ENCODE measurements around the gene NUDC. TPM values are rescaled to one million over a fixed set of nuclear protein-coding genes. Genes with fewer than 3 reads are reported as not detected.

The NUDC gene
- total and polyA plus RNA-seq, 9 of the 15 experiments (the other 6 are each of a cell fraction or from before 2014, with no cell fraction given): 9.8 to 234 (median 149) TPM

DNA sequence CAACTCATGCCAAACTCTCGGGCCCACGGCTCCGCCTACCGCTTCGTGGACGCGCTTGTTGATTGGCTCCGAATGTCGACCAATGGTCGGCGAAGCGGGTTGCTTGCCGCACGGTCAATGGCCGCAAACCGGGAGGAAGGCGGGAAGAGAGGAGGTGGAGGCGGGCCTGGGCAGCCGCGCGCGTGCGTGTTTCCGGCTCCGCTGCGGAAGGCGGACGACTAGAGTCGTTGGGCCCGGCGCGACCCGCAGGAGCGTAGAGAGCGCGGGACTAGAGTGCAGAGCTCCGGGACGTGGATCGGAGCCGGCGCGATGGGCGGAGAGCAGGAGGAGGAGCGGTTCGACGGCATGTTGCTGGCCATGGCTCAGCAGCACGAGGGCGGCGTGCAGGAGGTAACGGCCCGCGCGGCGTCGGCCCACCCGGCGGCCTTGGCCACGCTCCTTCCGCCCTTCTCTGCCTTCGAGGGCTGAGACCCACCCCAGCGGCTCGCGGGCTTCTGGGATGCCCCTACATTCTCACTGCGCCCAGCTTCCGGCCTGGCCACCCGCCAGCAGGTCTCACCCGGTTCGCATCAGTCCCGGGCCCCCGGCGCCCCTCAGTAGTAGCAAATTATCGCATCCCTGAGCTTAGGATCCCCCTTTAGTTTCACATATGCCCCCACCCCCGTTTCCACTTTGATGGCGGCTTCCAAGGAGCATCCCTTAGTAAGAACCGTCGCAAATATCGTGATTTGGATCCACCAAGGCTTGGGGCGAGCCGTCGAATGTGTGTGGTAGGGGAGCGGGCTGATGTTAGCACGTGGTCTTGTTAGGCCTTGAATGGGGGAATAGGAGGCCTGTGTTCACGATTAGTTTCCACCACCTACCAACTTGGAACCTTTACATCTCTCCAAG, at the start of gene NUDC (continued):
- TF ChIP-seq TOE1 (IDR thresholded peaks at IDR 0.05; ENCODE audit: borderline replicate concordance) (peak; percentile 24; the same call in 1 of the 2 replicates), TOE1 (CRISPR knock-in tag; IDR thresholded peaks at IDR 0.05; ENCODE audit: borderline replicate concordance, low read depth) (no peak; the same call in 1 of the 2 replicates), DIDO1 (tag; IDR thresholded peaks at IDR 0.05; ENCODE audit: low read depth) (no peak), ZNF263 (CRISPR knock-in tag; IDR thresholded peaks at IDR 0.05; ENCODE audit: borderline replicate concordance) (peak; percentile 67), KDM2B (CRISPR knock-in tag; IDR thresholded peaks at IDR 0.05) (0 out of 2 replicates have a peak, but pooled peaks have one; percentile 33), TFAM (CRISPR knock-in tag; conservative IDR thresholded peaks at IDR 0.05) (no peak), PURB (CRISPR knock-in tag; IDR thresholded peaks at IDR 0.05; ENCODE audit: low read depth) (no peak), MTA2 (IDR thresholded peaks at IDR 0.05; ENCODE audit: low read depth) (no peak), YBX1 (IDR thresholded peaks at IDR 0.05) (no peak), ASH1L (IDR thresholded peaks at IDR 0.05; ENCODE audit: borderline replicate concordance, low read depth, partially characterized antibody) (peak; percentile 70), ETV1 (tag; conservative IDR thresholded peaks at IDR 0.05; ENCODE audit: low read depth) (peak; percentile 69), ZNF143 (CRISPR knock-in tag; IDR thresholded peaks at IDR 0.05) (0 out of 2 replicates have a peak, but pooled peaks have one; percentile 43), ZNF282 (CRISPR knock-in tag; IDR thresholded peaks at IDR 0.05) (no peak; the same call in 1 of the 2 replicates), CSDE1 (IDR thresholded peaks at IDR 0.05) (no peak), ZNF507 (tag; conservative IDR thresholded peaks at IDR 0.05) (no peak), HNRNPLL (IDR thresholded peaks at IDR 0.05; ENCODE audit: low read depth, low read length, poor library complexity, severe bottlenecking) (peak; percentile 89), ZNF668 (CRISPR knock-in tag; IDR thresholded peaks at IDR 0.05) (no peak), PCBP2 (IDR thresholded peaks at IDR 0.05; ENCODE audit: low read depth, low read length, poor library complexity, severe bottlenecking) (no peak), BACH1 (tag; IDR thresholded peaks at IDR 0.05) (no peak), BCOR (IDR thresholded peaks at IDR 0.05) (no peak), NCOA1 (IDR thresholded peaks at IDR 0.05; ENCODE audit: low read depth) (no peak), THRAP3 (IDR thresholded peaks at IDR 0.05; ENCODE audit: borderline replicate concordance) (no peak), HNRNPH1 (optimal IDR thresholded peaks at IDR 0.05; ENCODE audit: low read depth, low read length) (no peak), ZNF778 (CRISPR knock-in tag; IDR thresholded peaks at IDR 0.05) (no peak), SMARCA4 (IDR thresholded peaks at IDR 0.05) (no peak), GATAD2A (IDR thresholded peaks at IDR 0.05) (peak; percentile 32; the same call in 1 of the 2 replicates), RBM39 (optimal IDR thresholded peaks at IDR 0.05; ENCODE audit: low read depth, low read length) (no peak)
- TF ChIP-seq, protein P1, sequence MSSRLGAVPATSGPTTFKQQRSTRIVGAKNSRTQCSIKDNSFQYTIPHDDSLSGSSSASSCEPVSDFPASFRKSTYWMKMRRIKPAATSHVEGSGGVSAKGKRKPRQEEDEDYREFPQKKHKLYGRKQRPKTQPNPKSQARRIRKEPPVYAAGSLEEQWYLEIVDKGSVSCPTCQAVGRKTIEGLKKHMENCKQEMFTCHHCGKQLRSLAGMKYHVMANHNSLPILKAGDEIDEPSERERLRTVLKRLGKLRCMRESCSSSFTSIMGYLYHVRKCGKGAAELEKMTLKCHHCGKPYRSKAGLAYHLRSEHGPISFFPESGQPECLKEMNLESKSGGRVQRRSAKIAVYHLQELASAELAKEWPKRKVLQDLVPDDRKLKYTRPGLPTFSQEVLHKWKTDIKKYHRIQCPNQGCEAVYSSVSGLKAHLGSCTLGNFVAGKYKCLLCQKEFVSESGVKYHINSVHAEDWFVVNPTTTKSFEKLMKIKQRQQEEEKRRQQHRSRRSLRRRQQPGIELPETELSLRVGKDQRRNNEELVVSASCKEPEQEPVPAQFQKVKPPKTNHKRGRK (tag; IDR thresholded peaks at IDR 0.05): no peak
- TF ChIP-seq, protein P2, sequence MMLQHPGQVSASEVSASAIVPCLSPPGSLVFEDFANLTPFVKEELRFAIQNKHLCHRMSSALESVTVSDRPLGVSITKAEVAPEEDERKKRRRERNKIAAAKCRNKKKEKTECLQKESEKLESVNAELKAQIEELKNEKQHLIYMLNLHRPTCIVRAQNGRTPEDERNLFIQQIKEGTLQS (IDR thresholded peaks at IDR 0.05): no peak
- TF ChIP-seq, protein P2 (CRISPR knock-in tag; conservative IDR thresholded peaks at IDR 0.05): no peak
